HepG2 (cell line): ENCODE measurements around the gene OR2AG2. TPM values are rescaled to one million over a fixed set of nuclear protein-coding genes. Genes with fewer than 3 reads are reported as not detected.
A peak's percentile ranks its signal among the peaks of the same experiment; 100 is the strongest.

Source experiments
- ATAC-seq: fragments of 200-7000 bp; cut with Tn5 transposase; 3 replicates; pipeline ENCODE4 v1.9.1; 2020; ENCODE audit warnings: mild to moderate bottlenecking, moderate library complexity
- BruUV-seq: library from RNA; stranded (reverse); fragments of 400-500 nt; replicated peaks from 2 replicates; lab custom pipeline; 2021; lab: Mats Ljungman, UMichigan
- CTCF ChIA-PET: fragments of 300-600 bp; formaldehyde crosslinking; extraction: SDS; loops from one replicate; lab custom pipeline; 2021; ENCODE audit warnings: low total read pairs, inconsistent platforms, low intra/inter-chr PET ratio; lab: Yijun Ruan, JAX
- POLR2A ChIA-PET: fragments of 350-600 bp; sonication (Branson Sonifier 250); formaldehyde crosslinking; loops from one replicate; lab custom pipeline; 2020; ENCODE audit warnings: antibody characterized with exemption, inconsistent platforms; lab: Yijun Ruan, JAX
- DNase-seq: peaks from one replicate; pipeline ENCODE4 v3.0.0-alpha.2; 2015; ENCODE audit warnings: low spot score
- FAIRE-seq: peaks from 3 replicates; lab custom pipeline; 2011; peaks lifted over from hg19 to GRCh38; lab: Jason Lieb, UNC
- H2AFZ ChIP-seq: one replicate; pipeline ENCODE4 v1.6.1; 2011; ENCODE audit warnings: low read length, inconsistent platforms
- H3K27ac ChIP-seq: fragments of 300-600 bp; 3 replicates; pipeline ENCODE4 v1.8.0; 2011; ENCODE audit warnings: mixed run types, mild to moderate bottlenecking, mixed read lengths, low read length, inconsistent platforms; ENCODE audit not compliant: insufficient read depth; ENCODE audit errors: extremely low read length
- H3K27me3 ChIP-seq, 2 experiments: fragments of 200-600 bp in 1 of 2; 2 replicates in 1 of 2; 3 replicates in 1 of 2; pipeline versions ENCODE4 v1.6.0 to v1.8.0; 2011; ENCODE audit warnings: low read length in 2 of 2, mild to moderate bottlenecking in 2 of 2, moderate library complexity in 2 of 2, inconsistent platforms in 1 of 2; ENCODE audit not compliant: insufficient read depth in 2 of 2, control insufficient read depth in 1 of 2
- H3K36me3 ChIP-seq, 2 experiments: fragments of 200-600 bp in 1 of 2; replicated peaks in 1 of 2; 2 replicates in 1 of 2; 3 replicates in 1 of 2; pipeline versions ENCODE4 v1.5.1 to v1.8.0; 2011; ENCODE audit warnings: low read length in 2 of 2, inconsistent platforms in 1 of 2; ENCODE audit not compliant: insufficient read depth in 2 of 2, control insufficient read depth in 1 of 2
- H3K4me1 ChIP-seq: 2 replicates; pipeline ENCODE4 v1.5.1; 2012; ENCODE audit warnings: low read length, inconsistent platforms; ENCODE audit not compliant: insufficient read depth
- H3K4me2 ChIP-seq: 2 replicates; pipeline ENCODE4 v1.6.0; 2011; ENCODE audit warnings: low read depth, low read length, inconsistent platforms
- H3K4me3 ChIP-seq, 3 experiments: fragments of 200-600 bp in 1 of 3; sonication (generic), shearing (Covaris generic) in 1 of 3; replicated peaks in 1 of 3; 2 replicates each; pipeline ENCODE4 v1.5.1; 2011 to 2016; ENCODE audit warnings: low read length in 3 of 3, inconsistent platforms in 2 of 3, low read depth in 2 of 3, mild to moderate bottlenecking in 2 of 3, control low read depth in 1 of 3, mixed read lengths in 1 of 3; ENCODE audit not compliant: insufficient read depth in 1 of 3
- H3K79me2 ChIP-seq: one replicate; pipeline ENCODE4 v1.6.1; 2011; ENCODE audit warnings: low read length, inconsistent platforms; ENCODE audit not compliant: insufficient read depth
- H3K9ac ChIP-seq: 2 replicates; pipeline ENCODE4 v1.6.0; 2011; ENCODE audit warnings: mild to moderate bottlenecking, low read depth, low read length, inconsistent platforms; ENCODE audit not compliant: insufficient read depth
- H3K9me3 ChIP-seq: 2 replicates; pipeline ENCODE4 v1.5.1; 2012; ENCODE audit warnings: mild to moderate bottlenecking, low read length
- H4K20me1 ChIP-seq: 2 replicates; pipeline ENCODE4 v1.6.0; 2011; ENCODE audit warnings: inconsistent platforms, mild to moderate bottlenecking, low read length, moderate library complexity; ENCODE audit not compliant: insufficient read depth
- CTCF ChIP-seq: sonication (generic); formaldehyde crosslinking; IDR thresholded peaks from 2 replicates; pipeline ENCODE4 v1.5.0; 2020; ENCODE audit warnings: mild to moderate bottlenecking, missing genetic modification reagents, moderate library complexity
- GABPA ChIP-seq, 2 experiments: IDR thresholded peaks; 2 replicates each; pipeline ENCODE4 v1.6.1; 2011 to 2016; ENCODE audit warnings: low read depth in 2 of 2, low read length in 1 of 2, missing biosample characterization in 1 of 2, missing genetic modification characterization in 1 of 2
- SMC3 ChIP-seq: IDR thresholded peaks from 2 replicates; pipeline ENCODE4 v1.6.1; 2011; ENCODE audit warnings: low read length, improper control_type of control experiment
- STAG1 ChIP-seq: sonication (generic); formaldehyde crosslinking; IDR thresholded peaks from 2 replicates; pipeline ENCODE4 v1.4.0; 2020; ENCODE audit warnings: missing genetic modification reagents
- XRCC5 ChIP-seq: fragments of 200-400 bp; formaldehyde crosslinking; optimal IDR thresholded peaks from 2 replicates; pipeline ENCODE3; 2017; ENCODE audit warnings: mild to moderate bottlenecking, low read length
- WGBS: methylation state at CpG from one replicate; pipeline ENCODE4 v1.1.6; 2017; ENCODE audit warnings: low lambda C conversion rate; 5-methylcytosine and 5-hydroxymethylcytosine counted together
- in situ Hi-C: cut with HindIII; loops from 2 replicates; pipeline ENCODE4 v1.10.0; 2017; ENCODE audit warnings: low pct_unique_long_range_greater_than_20kb; ENCODE audit not compliant: extremely low pct_ligation_motif_present
- intact Hi-C: fragments of 100-400 bp; cut with micrococcal nuclease; formaldehyde crosslinking; loops from one replicate; pipeline ENCODE4 v1.10.0; 2022; ENCODE audit not compliant: unreplicated experiment
- polyA plus RNA-seq, 8 experiments: library from polyadenylated mRNA; depleted of rRNA in 3 of 8; stranded (reverse) in 7 of 8; unstranded in 1 of 8; fragments of >200 nt; fragmentation: Illumina TruSeq in 4 of 8; extraction: Trizol in 4 of 8; gene quantifications; 2 replicates each; pipeline versions ENCODE4 v1.2.1 to v1.2.3, GENCODE V29; 2011 to 2016; ENCODE audit warnings: low read depth in 4 of 8, missing spikeins in 1 of 8, mixed read lengths in 1 of 8; ENCODE audit not compliant: insufficient read depth in 1 of 8
- total RNA-seq, 5 experiments: library from RNA; depleted of rRNA; stranded (reverse); fragments of >200 nt; fragmentation: Illumina TruSeq; extraction: Trizol; gene quantifications; 2 replicates each; pipeline ENCODE4 v1.2.3, GENCODE V29; 2016; ENCODE audit warnings: low read depth in 1 of 5

Gene OR2AG2
- total and polyA plus RNA-seq, 2 of the 13 experiments (the other 11 are each of a cell fraction or from before 2014, with no cell fraction given): not detected

GRCh38 chr11:6755303-6755952 lies 16.3 kb downstream of the OR2AG2 start:
- POLR2A ChIA-PET: no interaction called here
- CTCF ChIA-PET: interaction anchor here (2.3 kb wide), 1 partner anchor 17 kb away, joined by 8 read pairs; no protein-coding TSS in a partner anchor
- H3K4me2 ChIP-seq: no peak overlapping the region
- no peak overlapping the region for H3K9ac ChIP-seq
- ATAC-seq: peak; percentile 52; the same call in 2 of the 3 replicates
- H3K27me3 ChIP-seq: no peaks in the 10 kb centered on the region; a peak in 2 of 5 replicates
- in situ Hi-C loops (no loop called here), intact Hi-C loops (no loop called here)
- no peak overlapping the region for H2AFZ ChIP-seq
- TF ChIP-seq GABPA (IDR thresholded peaks at IDR 0.05; ENCODE audit: low read depth, low read length) (no peak), GABPA (CRISPR knock-in tag; IDR thresholded peaks at IDR 0.05; ENCODE audit: low read depth) (no peak), CTCF (CRISPR knock-in tag) (peak; percentile 71), XRCC5 (peak; percentile 36), SMC3 (0 out of 2 replicates have a peak, but pooled peaks have one; percentile 13), STAG1 (CRISPR knock-in tag) (0 out of 2 replicates have a peak, but pooled peaks have one; percentile 2)
- H3K36me3 ChIP-seq: no peaks in the 10 kb centered on the region
- H3K27ac ChIP-seq: no peak overlapping the region
- H3K4me1 ChIP-seq: no peaks in the 10 kb centered on the region
- H4K20me1 ChIP-seq: no peaks in the 10 kb centered on the region
- H3K79me2 ChIP-seq: no peaks in the 10 kb centered on the region
- no peak overlapping the region for H3K4me3 ChIP-seq
- peak; percentile 10 for DNase-seq
- WGBS: 0% methylated on average over 5 of the region's 5 CpGs
- no peaks in the 10 kb centered on the region for H3K9me3 ChIP-seq
- peak; percentile 59 for FAIRE-seq
- BruUV-seq: no TSS peak
